SK-N-MC (cell line): Measurements from ENCODE around the gene DUSP22.

ENCODE experiments used
- EZH2 ChIP-seq: fragments of 200-600 bp; sonication (generic); IDR thresholded peaks from one replicate; pipeline ENCODE4 v1.6.1; 2017; ENCODE audit warnings: antibody characterized with exemption
- FOXP2 ChIP-seq: optimal IDR thresholded peaks from 2 replicates; pipeline ENCODE3; 2011; ENCODE audit warnings: mild to moderate bottlenecking, moderate library complexity; ENCODE audit not compliant: insufficient read depth; ENCODE audit errors: extremely low read length, control extremely low read depth
- POLR2AphosphoS5 ChIP-seq: IDR thresholded peaks from 2 replicates; pipeline ENCODE4 v1.6.1; 2012; ENCODE audit warnings: mild to moderate bottlenecking, low read depth, low read length, borderline replicate concordance

DNA sequence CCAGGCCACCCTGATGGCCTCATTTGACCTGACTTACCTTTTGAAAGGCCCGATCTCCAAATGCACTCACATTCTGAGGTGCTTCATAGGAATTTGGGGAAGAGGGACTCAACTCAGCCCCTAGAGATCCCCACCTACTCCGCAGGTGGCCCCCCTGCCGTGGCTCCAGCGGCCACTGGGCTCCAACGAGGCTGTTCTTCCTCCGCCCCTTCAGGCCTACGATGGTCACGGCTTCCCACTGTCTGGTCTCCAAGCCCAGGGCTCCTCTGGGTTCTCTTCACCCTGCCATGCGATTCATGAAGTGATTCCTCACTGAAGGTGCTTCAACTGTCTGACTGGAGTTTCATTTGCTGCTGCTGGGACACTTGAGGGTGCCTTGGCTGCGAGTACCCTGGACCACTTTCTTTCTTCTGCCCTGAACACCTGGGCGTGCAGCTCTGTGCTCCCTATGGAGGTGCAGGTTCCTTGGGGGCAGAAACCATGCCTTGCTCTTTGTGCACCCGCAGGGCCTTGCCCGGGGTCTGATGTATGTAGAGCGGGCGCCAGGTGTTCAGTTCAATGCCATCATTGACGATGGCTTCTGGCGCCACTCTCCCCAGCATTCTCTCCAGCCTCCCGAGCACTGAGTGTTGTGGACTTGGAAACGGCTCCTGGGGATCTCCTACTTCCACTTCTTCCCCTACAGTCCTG is 10.0 kb upstream of the DUSP22 start:
- no peak for TF ChIP-seq FOXP2
- TF ChIP-seq POLR2AphosphoS5: no peak
- TF ChIP-seq EZH2: no peak
